Measurements from ENCODE around the gene KCP.

Gene KCP

GRCh38 chr7:128874140-128875031 is 36.1 kb downstream of the KCP start:
- no peak overlapping the region for H3K27ac ChIP-seq (ENCODE audit: low read length)
- H2AFZ ChIP-seq (ENCODE audit: low read length), result no peak overlapping the region
- no peak overlapping the region for H3K4me3 ChIP-seq (ENCODE audit: low read length)
- H4K20me1 ChIP-seq (ENCODE audit: insufficient read depth, low read length), result no peaks in the 10 kb centered on the region
- no peaks in the 10 kb centered on the region for H3K9me2 ChIP-seq (replicated peaks; ENCODE audit: insufficient read depth, low read length)
- H3K79me2 ChIP-seq (ENCODE audit: low read length), result no peaks in the 10 kb centered on the region
- H3F3A ChIP-seq (ENCODE audit: insufficient read depth, low read length), result no peaks in the 10 kb centered on the region
- no peak for DNase-seq
- TF ChIP-seq EZH2phosphoT487 (IDR thresholded peaks at IDR 0.05; ENCODE audit: low read length), result no peak
- no peak for TF ChIP-seq EZH2 (optimal IDR thresholded peaks at IDR 0.05; ENCODE audit: low read depth, low read length)
- TF ChIP-seq, protein P1, sequence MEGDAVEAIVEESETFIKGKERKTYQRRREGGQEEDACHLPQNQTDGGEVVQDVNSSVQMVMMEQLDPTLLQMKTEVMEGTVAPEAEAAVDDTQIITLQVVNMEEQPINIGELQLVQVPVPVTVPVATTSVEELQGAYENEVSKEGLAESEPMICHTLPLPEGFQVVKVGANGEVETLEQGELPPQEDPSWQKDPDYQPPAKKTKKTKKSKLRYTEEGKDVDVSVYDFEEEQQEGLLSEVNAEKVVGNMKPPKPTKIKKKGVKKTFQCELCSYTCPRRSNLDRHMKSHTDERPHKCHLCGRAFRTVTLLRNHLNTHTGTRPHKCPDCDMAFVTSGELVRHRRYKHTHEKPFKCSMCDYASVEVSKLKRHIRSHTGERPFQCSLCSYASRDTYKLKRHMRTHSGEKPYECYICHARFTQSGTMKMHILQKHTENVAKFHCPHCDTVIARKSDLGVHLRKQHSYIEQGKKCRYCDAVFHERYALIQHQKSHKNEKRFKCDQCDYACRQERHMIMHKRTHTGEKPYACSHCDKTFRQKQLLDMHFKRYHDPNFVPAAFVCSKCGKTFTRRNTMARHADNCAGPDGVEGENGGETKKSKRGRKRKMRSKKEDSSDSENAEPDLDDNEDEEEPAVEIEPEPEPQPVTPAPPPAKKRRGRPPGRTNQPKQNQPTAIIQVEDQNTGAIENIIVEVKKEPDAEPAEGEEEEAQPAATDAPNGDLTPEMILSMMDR (IDR thresholded peaks at IDR 0.05; ENCODE audit: low read length), result no peak
- no peak overlapping the region for H3K4me2 ChIP-seq (ENCODE audit: low read depth, low read length)
- no peak overlapping the region for H3K9ac ChIP-seq (ENCODE audit: low read length)
- no peaks in the 10 kb centered on the region for H3K27me3 ChIP-seq (replicated peaks; ENCODE audit: insufficient read depth, low read length)
- H3K4me1 ChIP-seq (ENCODE audit: low read length), result no peaks in the 10 kb centered on the region
- H3K9me3 ChIP-seq (replicated peaks; ENCODE audit: insufficient read depth, low read length), result no peaks in the 10 kb centered on the region
- no peaks in the 10 kb centered on the region for H3K36me3 ChIP-seq (replicated peaks; ENCODE audit: insufficient read depth, low read length)

- Histone ChIP-seq H3K27ac (ENCODE audit: low read length) (no peak overlapping the region), H3K4me2 (ENCODE audit: low read depth, low read length) (no peak overlapping the region), H3K9me2 (replicated peaks; ENCODE audit: insufficient read depth, low read length) (no peaks in the 10 kb centered on the region), H3K79me2 (ENCODE audit: low read length) (no peaks in the 10 kb centered on the region), H3K36me3 (replicated peaks; ENCODE audit: insufficient read depth, low read length) (no peaks in the 10 kb centered on the region), H3K4me1 (ENCODE audit: low read length) (no peaks in the 10 kb centered on the region), H2AFZ (ENCODE audit: low read length) (no peak overlapping the region), H3K27me3 (replicated peaks; ENCODE audit: insufficient read depth, low read length) (no peaks in the 10 kb centered on the region), H3K9ac (ENCODE audit: low read length) (no peak overlapping the region), H3K9me3 (replicated peaks; ENCODE audit: insufficient read depth, low read length) (no peaks in the 10 kb centered on the region), H3K4me3 (ENCODE audit: low read length) (no peak overlapping the region), H4K20me1 (ENCODE audit: insufficient read depth, low read length) (no peaks in the 10 kb centered on the region), H3F3A (ENCODE audit: insufficient read depth, low read length) (peaks cover 9% of the 10 kb centered on the region; the same call in 1 of the 2 replicates)
- no peak for DNase-seq
- TF ChIP-seq EZH2 (optimal IDR thresholded peaks at IDR 0.05; ENCODE audit: low read depth, low read length) (no peak), EZH2phosphoT487 (IDR thresholded peaks at IDR 0.05; ENCODE audit: low read length) (no peak)
- TF ChIP-seq, protein P1 (IDR thresholded peaks at IDR 0.05; ENCODE audit: low read length), result no peak
Measured at GRCh38 chr7:128873234-128873633, 37.3 kb downstream of the KCP start.

- H3K4me1 ChIP-seq (ENCODE audit: low read length), result no peaks in the 10 kb centered on the region
- no peak for DNase-seq
- no peaks in the 10 kb centered on the region for H4K20me1 ChIP-seq (ENCODE audit: insufficient read depth, low read length)
- H2AFZ ChIP-seq (ENCODE audit: low read length), result no peak overlapping the region
- no peaks in the 10 kb centered on the region for H3K79me2 ChIP-seq (ENCODE audit: low read length)
- no peaks in the 10 kb centered on the region for H3K9me3 ChIP-seq (replicated peaks; ENCODE audit: insufficient read depth, low read length)
- H3K4me2 ChIP-seq (ENCODE audit: low read depth, low read length), result no peak overlapping the region
- TF ChIP-seq, protein P1 (IDR thresholded peaks at IDR 0.05; ENCODE audit: low read length), result peak; percentile 21; the same call in 1 of the 2 replicates
- no peak for TF ChIP-seq EZH2 (optimal IDR thresholded peaks at IDR 0.05; ENCODE audit: low read depth, low read length)
- H3K27me3 ChIP-seq (replicated peaks; ENCODE audit: insufficient read depth, low read length), result no peaks in the 10 kb centered on the region
- peaks cover 9% of the 10 kb centered on the region; the same call in 1 of the 2 replicates for H3F3A ChIP-seq (ENCODE audit: insufficient read depth, low read length)
- no peak overlapping the region for H3K9ac ChIP-seq (ENCODE audit: low read length)
- H3K9me2 ChIP-seq (replicated peaks; ENCODE audit: insufficient read depth, low read length), result no peaks in the 10 kb centered on the region
- H3K27ac ChIP-seq (ENCODE audit: low read length), result no peak overlapping the region
- H3K4me3 ChIP-seq (ENCODE audit: low read length), result no peak overlapping the region
- no peaks in the 10 kb centered on the region for H3K36me3 ChIP-seq (replicated peaks; ENCODE audit: insufficient read depth, low read length)
Measured at GRCh38 chr7:128872394-128872824, 38.1 kb downstream of the KCP start.

All from MM.1S (cell line).